ENCODE results near the gene ADAP1.

GRCh38 chr7:882336-883035, 72.0 kb downstream of the ADAP1 start:
- no peak for TF ChIP-seq CTCF (IDR thresholded peaks at IDR 0.05)
- no peak for TF ChIP-seq POLR2A (IDR thresholded peaks at IDR 0.05)
